ENCODE measurements around the gene DNAJC30. TPM values are rescaled to one million over a fixed set of nuclear protein-coding genes. Genes with fewer than 3 reads are reported as not detected.

Gene DNAJC30
- polyA plus RNA-seq, 1 experiment, result 6.4 TPM

DNA sequence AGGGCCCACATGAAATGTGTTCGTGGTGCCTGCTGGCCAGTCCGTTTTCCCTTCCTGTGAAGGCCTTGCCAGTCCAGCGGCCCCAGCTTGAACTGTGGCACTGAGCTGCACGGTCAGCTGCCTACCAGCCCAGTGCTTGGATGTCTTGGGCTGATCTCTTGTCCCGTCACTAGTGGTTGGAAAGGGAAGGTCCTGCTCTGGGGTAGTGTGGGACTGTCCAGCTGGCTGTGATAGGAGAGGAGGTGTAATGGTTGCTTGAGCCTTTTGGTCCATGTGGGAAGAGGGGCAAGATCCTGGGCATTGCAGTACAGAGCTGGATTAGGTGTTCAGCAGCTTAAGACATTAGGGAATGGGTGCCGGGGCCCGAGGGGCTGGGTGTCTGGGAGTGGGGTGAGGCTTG is 15.2 kb upstream of the DNAJC30 start:
- Histone ChIP-seq H3K4me3 (ENCODE audit: low read depth, low read length) (no peak overlapping the region), H3K36me3 (ENCODE audit: control insufficient read depth, insufficient read depth, low read length) (peaks cover 44% of the 10 kb centered on the region), H3K27me3 (ENCODE audit: control insufficient read depth, insufficient read depth, low read length) (no peaks in the 10 kb centered on the region)
- TF ChIP-seq, protein P1, sequence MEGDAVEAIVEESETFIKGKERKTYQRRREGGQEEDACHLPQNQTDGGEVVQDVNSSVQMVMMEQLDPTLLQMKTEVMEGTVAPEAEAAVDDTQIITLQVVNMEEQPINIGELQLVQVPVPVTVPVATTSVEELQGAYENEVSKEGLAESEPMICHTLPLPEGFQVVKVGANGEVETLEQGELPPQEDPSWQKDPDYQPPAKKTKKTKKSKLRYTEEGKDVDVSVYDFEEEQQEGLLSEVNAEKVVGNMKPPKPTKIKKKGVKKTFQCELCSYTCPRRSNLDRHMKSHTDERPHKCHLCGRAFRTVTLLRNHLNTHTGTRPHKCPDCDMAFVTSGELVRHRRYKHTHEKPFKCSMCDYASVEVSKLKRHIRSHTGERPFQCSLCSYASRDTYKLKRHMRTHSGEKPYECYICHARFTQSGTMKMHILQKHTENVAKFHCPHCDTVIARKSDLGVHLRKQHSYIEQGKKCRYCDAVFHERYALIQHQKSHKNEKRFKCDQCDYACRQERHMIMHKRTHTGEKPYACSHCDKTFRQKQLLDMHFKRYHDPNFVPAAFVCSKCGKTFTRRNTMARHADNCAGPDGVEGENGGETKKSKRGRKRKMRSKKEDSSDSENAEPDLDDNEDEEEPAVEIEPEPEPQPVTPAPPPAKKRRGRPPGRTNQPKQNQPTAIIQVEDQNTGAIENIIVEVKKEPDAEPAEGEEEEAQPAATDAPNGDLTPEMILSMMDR (IDR thresholded peaks at IDR 0.05; ENCODE audit: insufficient read depth, low read depth, low read length), result no peak
- POLR2A ChIA-PET, result interaction anchor here (0.6 kb wide), 1 partner anchor 30 kb away, joined by 4 read pairs; no protein-coding TSS in a partner anchor
- CTCF ChIA-PET, result no interaction called here
- DNase-seq (ENCODE audit: low read depth), result no peak

DNA sequence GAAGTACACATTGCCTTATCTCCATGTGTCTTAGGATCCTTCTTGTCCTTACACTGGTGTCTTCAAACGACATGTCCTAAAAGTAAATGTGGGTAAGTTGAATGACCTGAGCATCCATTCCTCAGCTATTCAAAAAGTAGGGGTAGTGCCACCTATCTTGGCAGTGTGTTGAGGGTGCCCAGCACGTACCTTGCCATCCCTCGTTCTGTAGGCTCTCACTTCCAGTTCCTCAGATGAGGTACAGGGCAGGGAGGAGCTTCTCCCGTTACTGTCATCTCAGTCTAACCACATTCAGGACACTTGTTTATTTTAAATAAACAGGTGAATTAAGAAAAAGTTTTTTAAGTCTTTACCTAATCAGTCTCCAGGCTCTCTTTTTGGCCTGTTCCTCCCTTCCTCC is 13.1 kb upstream of the DNAJC30 start:
- Histone ChIP-seq H3K4me3 (ENCODE audit: low read depth, low read length) (no peak overlapping the region), H3K36me3 (ENCODE audit: control insufficient read depth, insufficient read depth, low read length) (peaks cover 45% of the 10 kb centered on the region), H3K27me3 (ENCODE audit: control insufficient read depth, insufficient read depth, low read length) (no peaks in the 10 kb centered on the region)
- ChIA-PET POLR2A (no interaction called here), CTCF (interaction anchor here (0.8 to 2.3 kb wide), 5 partner anchors 10 to 92 kb away, joined by 3 to 6 read pairs (median 3); no protein-coding TSS in a partner anchor)
- TF ChIP-seq, protein P1 (IDR thresholded peaks at IDR 0.05; ENCODE audit: insufficient read depth, low read depth, low read length), result no peak
- DNase-seq (ENCODE audit: low read depth), result no peak

DNA sequence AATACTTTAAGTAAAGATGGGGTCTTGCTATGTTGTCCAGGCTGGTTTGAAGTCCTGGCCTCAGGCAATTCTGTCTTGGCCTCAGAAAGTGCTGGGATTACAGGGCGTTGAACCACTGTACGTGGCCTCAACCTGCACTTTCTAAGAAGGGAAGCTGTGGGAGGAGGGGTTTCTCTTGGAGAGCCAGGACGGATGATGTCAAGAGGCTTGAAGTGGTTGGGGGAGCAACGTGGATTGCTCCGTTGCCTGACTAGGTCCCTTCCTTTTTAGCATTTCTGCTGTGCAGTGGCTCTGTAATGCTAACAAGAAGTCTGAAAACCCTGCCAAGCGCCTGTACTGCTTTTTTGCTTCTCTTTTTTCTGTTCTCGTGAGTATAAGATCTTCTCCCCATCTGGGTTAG is 7.4 kb upstream of the DNAJC30 start:
- ChIA-PET POLR2A (no interaction called here), CTCF (no interaction called here)
- Histone ChIP-seq H3K27me3 (ENCODE audit: control insufficient read depth, insufficient read depth, low read length) (no peaks in the 10 kb centered on the region), H3K4me3 (ENCODE audit: low read depth, low read length) (no peak overlapping the region), H3K36me3 (ENCODE audit: control insufficient read depth, insufficient read depth, low read length) (peaks cover 28% of the 10 kb centered on the region)
- DNase-seq (ENCODE audit: low read depth), result no peak
- TF ChIP-seq, protein P1 (IDR thresholded peaks at IDR 0.05; ENCODE audit: insufficient read depth, low read depth, low read length), result no peak

DNA sequence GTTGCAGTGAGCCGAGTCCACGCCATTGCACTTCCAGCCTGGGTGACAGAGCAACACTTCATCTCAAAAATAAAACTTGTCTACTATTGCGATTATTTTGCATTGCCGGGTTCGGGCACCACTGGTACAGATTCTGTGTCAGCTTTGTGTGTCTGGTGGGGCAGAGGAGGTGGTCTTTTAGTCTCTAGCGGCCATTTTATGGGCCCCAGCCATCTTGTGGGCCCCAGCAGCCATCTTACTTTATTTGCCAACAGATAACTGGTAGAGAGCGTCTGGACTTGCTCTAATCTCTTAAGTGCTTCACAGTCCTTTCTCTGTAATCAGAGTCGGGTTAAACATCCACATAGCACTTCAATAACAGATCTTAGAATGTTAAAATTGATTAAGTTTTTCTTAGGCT is 5.0 kb upstream of the DNAJC30 start:
- Histone ChIP-seq H3K27me3 (ENCODE audit: control insufficient read depth, insufficient read depth, low read length) (no peaks in the 10 kb centered on the region), H3K4me3 (ENCODE audit: low read depth, low read length) (no peak overlapping the region), H3K36me3 (ENCODE audit: control insufficient read depth, insufficient read depth, low read length) (peaks cover 17% of the 10 kb centered on the region)
- no peak for DNase-seq (ENCODE audit: low read depth)
- POLR2A ChIA-PET, result no interaction called here
- CTCF ChIA-PET, result interaction anchor here (0.9 kb wide), 1 partner anchor 81 kb away, joined by 3 read pairs; no protein-coding TSS in a partner anchor
- TF ChIP-seq, protein P1 (IDR thresholded peaks at IDR 0.05; ENCODE audit: insufficient read depth, low read depth, low read length), result no peak

DNA sequence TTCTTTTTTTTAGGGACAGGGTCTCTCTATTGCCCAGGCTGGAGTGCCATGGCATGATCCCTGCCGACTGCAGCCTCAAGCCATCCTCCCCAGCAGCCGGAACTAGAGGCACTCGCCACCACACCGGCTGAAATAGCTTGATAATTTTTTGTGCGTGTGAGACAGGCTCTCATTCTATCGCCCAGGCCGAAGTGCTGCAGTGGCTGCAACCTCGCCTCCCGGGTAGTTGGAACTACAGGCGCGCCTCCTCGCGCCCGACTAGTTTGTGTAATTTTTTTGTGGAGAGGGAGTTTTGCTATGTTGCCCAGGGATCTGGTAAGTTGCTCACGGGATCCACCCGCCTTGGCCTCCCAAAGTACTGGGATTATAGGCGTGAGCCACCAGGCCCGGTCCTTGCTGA is 2.1 kb upstream of the DNAJC30 start:
- ChIA-PET CTCF (interaction anchor here (1.2 to 1.7 kb wide), 2 partner anchors 17 to 78 kb away, joined by 4 to 5 read pairs; no protein-coding TSS in a partner anchor), POLR2A (no interaction called here)
- no peak for DNase-seq (ENCODE audit: low read depth)
- Histone ChIP-seq H3K4me3 (ENCODE audit: low read depth, low read length) (no peak overlapping the region), H3K36me3 (ENCODE audit: control insufficient read depth, insufficient read depth, low read length) (peaks cover 5% of the 10 kb centered on the region), H3K27me3 (ENCODE audit: control insufficient read depth, insufficient read depth, low read length) (no peaks in the 10 kb centered on the region)
- TF ChIP-seq, protein P1 (IDR thresholded peaks at IDR 0.05; ENCODE audit: insufficient read depth, low read depth, low read length), result no peak
